A673 (cell line): ENCODE measurements around the gene CTNNA3.

Experiments used
- EZH2 ChIP-seq: fragments of 200-600 bp; sonication (generic); IDR thresholded peaks from 2 replicates; pipeline ENCODE4 v1.6.1; 2017; ENCODE audit warnings: borderline replicate concordance, low read depth, mild to moderate bottlenecking, mixed read lengths, antibody characterized with exemption, low read length; ENCODE audit not compliant: poor library complexity, severe bottlenecking
- TF ChIP-seq, protein P1 (sequence below): fragments of 300-800, 200-600 bp; sonication (generic); conservative IDR thresholded peaks from 2 replicates; pipeline ENCODE4 v1.5.1; 2017; ENCODE audit warnings: low read depth, mild to moderate bottlenecking, antibody characterized with exemption, low read length, moderate library complexity, mixed read lengths

DNA sequence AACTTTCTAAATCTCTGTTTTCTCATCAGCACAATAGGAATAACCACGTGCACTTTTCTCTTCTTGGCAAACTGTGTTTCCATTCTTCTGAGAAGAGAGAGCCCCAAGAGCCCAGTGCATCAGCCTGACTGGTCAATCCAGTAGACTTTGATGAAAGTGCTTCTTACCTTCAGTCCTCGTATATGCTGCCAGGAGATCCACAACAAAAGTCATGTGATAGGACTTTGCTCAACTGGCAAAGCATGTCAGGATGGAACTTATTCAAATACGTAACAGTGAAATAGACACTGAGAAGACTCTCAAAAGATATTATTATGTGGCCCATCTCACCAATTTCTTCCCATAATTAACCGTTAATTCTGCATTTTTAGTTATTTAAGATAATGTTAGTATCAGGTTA lies 1801.6 kb downstream of the CTNNA3 start:
- TF ChIP-seq, protein P1, sequence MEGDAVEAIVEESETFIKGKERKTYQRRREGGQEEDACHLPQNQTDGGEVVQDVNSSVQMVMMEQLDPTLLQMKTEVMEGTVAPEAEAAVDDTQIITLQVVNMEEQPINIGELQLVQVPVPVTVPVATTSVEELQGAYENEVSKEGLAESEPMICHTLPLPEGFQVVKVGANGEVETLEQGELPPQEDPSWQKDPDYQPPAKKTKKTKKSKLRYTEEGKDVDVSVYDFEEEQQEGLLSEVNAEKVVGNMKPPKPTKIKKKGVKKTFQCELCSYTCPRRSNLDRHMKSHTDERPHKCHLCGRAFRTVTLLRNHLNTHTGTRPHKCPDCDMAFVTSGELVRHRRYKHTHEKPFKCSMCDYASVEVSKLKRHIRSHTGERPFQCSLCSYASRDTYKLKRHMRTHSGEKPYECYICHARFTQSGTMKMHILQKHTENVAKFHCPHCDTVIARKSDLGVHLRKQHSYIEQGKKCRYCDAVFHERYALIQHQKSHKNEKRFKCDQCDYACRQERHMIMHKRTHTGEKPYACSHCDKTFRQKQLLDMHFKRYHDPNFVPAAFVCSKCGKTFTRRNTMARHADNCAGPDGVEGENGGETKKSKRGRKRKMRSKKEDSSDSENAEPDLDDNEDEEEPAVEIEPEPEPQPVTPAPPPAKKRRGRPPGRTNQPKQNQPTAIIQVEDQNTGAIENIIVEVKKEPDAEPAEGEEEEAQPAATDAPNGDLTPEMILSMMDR = no peak
- TF ChIP-seq EZH2 = no peak
